Glutamatergic neuron (in vitro differentiated cells): ENCODE measurements around the gene TRH. TPM values are rescaled to one million over a fixed set of nuclear protein-coding genes. Genes with fewer than 3 reads are reported as not detected.

Experiments
- DNase-seq: peaks from one replicate; pipeline ENCODE4 v3.0.0; 2022
- H3K27ac Mint-ChIP-seq: one replicate; pipeline ENCODE4 v1.8.0; 2020; ENCODE audit warnings: mild to moderate bottlenecking, mixed read lengths, inconsistent platforms; ENCODE audit not compliant: unreplicated experiment
- H3K27me3 Mint-ChIP-seq: one replicate; pipeline ENCODE4 v1.8.0; 2020; ENCODE audit warnings: mild to moderate bottlenecking, moderate library complexity, mixed read lengths, inconsistent platforms; ENCODE audit not compliant: unreplicated experiment
- H3K36me3 Mint-ChIP-seq: one replicate; pipeline ENCODE4 v1.8.0; 2020; ENCODE audit warnings: mild to moderate bottlenecking, mixed read lengths, inconsistent platforms; ENCODE audit not compliant: unreplicated experiment
- H3K4me1 Mint-ChIP-seq: one replicate; pipeline ENCODE4 v1.8.0; 2020; ENCODE audit warnings: mild to moderate bottlenecking, low read depth, mixed read lengths, inconsistent platforms; ENCODE audit not compliant: unreplicated experiment
- H3K4me3 Mint-ChIP-seq: one replicate; pipeline ENCODE4 v1.8.0; 2020; ENCODE audit warnings: mild to moderate bottlenecking, mixed read lengths, inconsistent platforms; ENCODE audit not compliant: unreplicated experiment
- H3K9me3 Mint-ChIP-seq: one replicate; pipeline ENCODE4 v1.8.0; 2020; ENCODE audit warnings: mild to moderate bottlenecking, moderate library complexity, mixed read lengths, inconsistent platforms; ENCODE audit not compliant: unreplicated experiment
- total RNA-seq: library from RNA; stranded (reverse); fragmentation: NEBNext Ultra II Directional; extraction: Animal tissue kit (Norgen Biotek cat#: 25700); gene quantifications from one replicate; pipeline ENCODE4 v1.2.1, GENCODE V29; 2021; ENCODE audit not compliant: unreplicated experiment
- TF ChIP-seq, protein P1 (sequence below): fragments of 200-600 bp; sonication (generic); IDR thresholded peaks from one replicate; pipeline ENCODE4 v1.5.0; 2021; ENCODE audit not compliant: partially characterized antibody, unreplicated experiment

The TRH gene
- total RNA-seq, 1 donor from 2014 or later, result 1.7 TPM

DNA sequence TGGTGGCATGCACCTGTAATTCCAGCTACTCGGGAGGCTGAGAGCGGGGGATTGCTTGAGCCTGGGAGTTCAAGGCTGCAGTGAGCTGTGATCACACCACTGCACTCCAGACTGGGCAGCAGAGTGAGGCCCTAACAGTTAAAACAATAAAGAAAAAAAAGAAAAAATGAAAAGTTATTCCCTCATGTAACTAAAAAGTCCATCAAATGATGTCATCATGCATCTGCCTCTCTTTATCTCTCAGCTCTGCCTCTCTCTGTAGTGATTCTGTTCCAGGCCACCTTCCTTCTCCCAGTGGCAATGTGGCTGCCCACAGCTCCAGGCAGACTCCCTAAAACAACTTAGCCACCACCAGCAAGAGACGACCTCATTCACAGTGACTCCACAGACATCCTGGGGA lies 31.5 kb upstream of the TRH start:
- H3K9me3 Mint-ChIP-seq, result peaks cover 7% of the 10 kb centered on the region
- no peak overlapping the region for H3K4me3 Mint-ChIP-seq
- no peak overlapping the region for H3K27ac Mint-ChIP-seq
- TF ChIP-seq, protein P1, sequence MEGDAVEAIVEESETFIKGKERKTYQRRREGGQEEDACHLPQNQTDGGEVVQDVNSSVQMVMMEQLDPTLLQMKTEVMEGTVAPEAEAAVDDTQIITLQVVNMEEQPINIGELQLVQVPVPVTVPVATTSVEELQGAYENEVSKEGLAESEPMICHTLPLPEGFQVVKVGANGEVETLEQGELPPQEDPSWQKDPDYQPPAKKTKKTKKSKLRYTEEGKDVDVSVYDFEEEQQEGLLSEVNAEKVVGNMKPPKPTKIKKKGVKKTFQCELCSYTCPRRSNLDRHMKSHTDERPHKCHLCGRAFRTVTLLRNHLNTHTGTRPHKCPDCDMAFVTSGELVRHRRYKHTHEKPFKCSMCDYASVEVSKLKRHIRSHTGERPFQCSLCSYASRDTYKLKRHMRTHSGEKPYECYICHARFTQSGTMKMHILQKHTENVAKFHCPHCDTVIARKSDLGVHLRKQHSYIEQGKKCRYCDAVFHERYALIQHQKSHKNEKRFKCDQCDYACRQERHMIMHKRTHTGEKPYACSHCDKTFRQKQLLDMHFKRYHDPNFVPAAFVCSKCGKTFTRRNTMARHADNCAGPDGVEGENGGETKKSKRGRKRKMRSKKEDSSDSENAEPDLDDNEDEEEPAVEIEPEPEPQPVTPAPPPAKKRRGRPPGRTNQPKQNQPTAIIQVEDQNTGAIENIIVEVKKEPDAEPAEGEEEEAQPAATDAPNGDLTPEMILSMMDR, result no peak
- peaks cover 24% of the 10 kb centered on the region for H3K36me3 Mint-ChIP-seq
- peaks cover 9% of the 10 kb centered on the region for H3K27me3 Mint-ChIP-seq
- DNase-seq, result no peak
- H3K4me1 Mint-ChIP-seq, result peaks cover 3% of the 10 kb centered on the region

DNA sequence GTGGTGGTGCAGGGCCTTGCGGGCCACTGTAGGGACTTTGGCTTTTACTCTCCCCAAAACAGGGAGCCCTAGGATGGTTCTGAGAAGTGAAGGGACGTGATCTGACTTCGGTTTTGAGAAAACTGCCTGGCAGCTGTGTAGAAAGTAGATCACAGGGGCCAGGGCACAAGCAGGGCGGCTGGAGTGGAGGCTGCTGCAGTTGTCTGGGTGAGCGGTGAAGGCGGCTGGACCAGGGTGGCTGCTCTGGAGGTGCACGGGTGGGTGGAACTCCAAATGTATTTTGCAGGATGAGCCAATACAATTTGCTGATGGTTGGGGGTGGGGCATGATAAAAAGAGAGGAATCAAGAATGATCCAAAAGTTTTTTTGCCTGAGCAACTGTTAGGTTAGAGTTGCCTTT lies 29.8 kb upstream of the TRH start:
- no peaks in the 10 kb centered on the region for H3K4me1 Mint-ChIP-seq
- no peak overlapping the region for H3K4me3 Mint-ChIP-seq
- peaks cover 25% of the 10 kb centered on the region for H3K36me3 Mint-ChIP-seq
- H3K27ac Mint-ChIP-seq, result no peak overlapping the region
- DNase-seq, result no peak
- peaks cover 7% of the 10 kb centered on the region for H3K9me3 Mint-ChIP-seq
- TF ChIP-seq, protein P1, result no peak
- peaks cover 7% of the 10 kb centered on the region for H3K27me3 Mint-ChIP-seq

DNA sequence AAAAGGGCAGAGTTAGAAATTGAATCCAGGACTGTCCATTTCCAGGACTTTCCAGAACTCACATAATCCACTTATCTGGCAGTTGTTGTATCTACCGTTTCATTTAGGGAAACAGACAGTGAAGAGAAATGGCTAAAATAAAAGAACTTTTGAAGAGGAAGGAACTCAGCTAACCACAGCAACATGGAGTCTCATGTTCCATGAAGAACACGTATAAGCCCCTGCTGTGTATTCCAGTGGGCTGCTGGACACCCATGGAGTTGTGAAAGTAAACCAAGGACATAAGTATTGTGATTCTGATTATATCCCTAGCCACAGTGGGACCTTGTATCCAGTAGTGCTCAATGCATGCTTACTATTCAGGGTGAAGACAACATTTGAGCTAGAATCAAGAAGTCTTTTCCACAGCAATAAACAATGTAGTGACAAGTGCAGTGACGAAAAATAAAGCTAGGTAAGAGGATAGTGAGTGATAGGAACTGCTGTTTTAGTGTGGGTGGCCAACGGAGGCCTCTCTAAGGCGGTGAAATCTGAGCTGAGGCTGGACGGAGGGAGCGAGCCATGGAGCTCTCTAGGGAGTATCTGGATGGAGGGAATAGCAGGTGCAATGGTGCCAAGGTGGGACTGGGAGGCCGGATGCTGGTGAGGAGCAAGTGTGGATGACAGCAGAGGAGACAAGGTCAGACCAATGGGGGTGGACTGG lies 26.8 kb upstream of the TRH start:
- H3K4me3 Mint-ChIP-seq, result no peak overlapping the region
- peaks cover 25% of the 10 kb centered on the region for H3K36me3 Mint-ChIP-seq
- H3K9me3 Mint-ChIP-seq, result peaks cover 7% of the 10 kb centered on the region
- no peak for DNase-seq
- TF ChIP-seq, protein P1, result no peak
- H3K27me3 Mint-ChIP-seq, result peaks cover 7% of the 10 kb centered on the region
- H3K27ac Mint-ChIP-seq, result no peak overlapping the region
- H3K4me1 Mint-ChIP-seq, result no peaks in the 10 kb centered on the region

DNA sequence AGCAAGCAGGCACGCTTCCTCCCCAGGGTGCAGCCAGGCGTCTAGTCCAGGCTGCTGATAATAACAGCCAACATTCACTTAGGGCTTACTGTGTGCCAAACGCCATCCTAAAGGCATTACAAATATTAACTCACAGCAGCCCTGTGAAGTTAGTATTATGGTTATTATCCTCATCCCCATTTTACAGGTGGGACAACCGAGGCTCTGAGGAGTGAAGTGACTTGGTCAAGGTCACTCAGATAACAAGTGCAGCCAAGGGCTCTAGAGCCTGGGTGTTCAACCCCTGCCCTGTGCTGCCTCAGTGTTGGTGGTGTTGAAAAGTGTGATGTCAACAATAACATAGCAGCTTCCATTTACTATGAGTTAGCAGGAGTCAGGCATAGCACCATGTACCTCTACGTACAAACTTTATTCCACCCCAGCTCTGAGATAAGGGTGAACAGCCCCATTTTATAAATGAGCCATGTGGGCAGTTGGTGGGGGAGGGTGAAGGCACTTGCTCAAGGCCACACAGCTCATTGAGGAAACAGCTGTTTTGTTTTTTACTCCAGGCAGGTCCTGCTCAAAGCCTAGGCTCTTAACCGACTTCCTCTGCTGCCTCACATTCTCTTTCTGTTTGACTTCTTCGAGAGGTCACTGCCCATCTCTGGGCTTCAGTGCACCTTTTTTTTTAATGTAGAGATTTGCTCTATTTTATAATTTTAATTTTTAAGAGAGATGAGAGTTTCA lies 24.0 kb upstream of the TRH start:
- Mint-ChIP-seq H3K9me3 (peaks cover 4% of the 10 kb centered on the region), H3K27me3 (peaks cover 4% of the 10 kb centered on the region), H3K4me3 (no peak overlapping the region)

More for the DNA sequence above, 24.0 kb upstream of the TRH start:
- no peak for DNase-seq
- H3K27ac Mint-ChIP-seq, result no peak overlapping the region
- TF ChIP-seq, protein P1, result no peak
- H3K4me1 Mint-ChIP-seq, result no peaks in the 10 kb centered on the region
- peaks cover 12% of the 10 kb centered on the region for H3K36me3 Mint-ChIP-seq
